DMS79 (cell line): ENCODE results near the gene ADAMTS14.
"Not testable (repeated sequence)": the region's sequence is repeated elsewhere in the genome, so short reads cannot be mapped to it uniquely, and the experiment has no call there.

Experiments used
- DNase-seq: peaks from one replicate; lab custom pipeline; 2025; lab: John Stamatoyannopoulos, UW

The ADAMTS14 gene

GRCh38 chr10:70753841-70754621, 81.7 kb downstream of the ADAMTS14 start:
- DNase-seq: no peak

DNA sequence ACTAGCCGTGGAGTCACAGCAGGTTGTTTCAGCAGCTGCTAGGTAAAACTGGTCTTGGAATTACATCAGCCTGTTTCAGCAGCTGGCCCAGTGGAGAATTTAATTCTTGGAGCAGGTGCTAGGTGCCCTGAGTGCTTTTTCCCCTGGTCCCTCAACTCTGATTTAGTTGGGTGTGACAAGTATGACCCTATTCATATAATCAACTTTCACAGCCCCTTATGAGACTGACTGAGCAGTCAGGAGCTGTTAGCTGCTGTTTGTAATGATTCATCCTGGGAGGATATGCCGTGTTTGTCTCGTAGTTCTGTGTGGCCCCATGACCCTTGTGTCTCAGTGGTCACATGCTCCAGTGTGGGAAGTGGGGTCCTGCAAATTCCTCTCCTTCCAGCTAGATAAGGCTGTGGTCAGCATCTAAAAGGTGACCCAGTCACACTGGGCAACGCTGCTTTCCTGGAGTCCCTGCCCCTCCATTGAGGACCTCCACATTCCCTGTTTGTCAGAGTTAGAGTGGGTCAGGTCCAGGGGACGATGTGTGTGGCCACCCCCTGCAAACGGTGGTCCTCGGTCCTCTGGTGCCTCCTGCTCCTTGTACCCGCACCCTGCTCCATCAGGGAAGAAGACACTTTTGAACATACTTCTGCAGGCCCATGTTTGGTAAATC, 84.5 kb downstream of the ADAMTS14 start:
- no peak for DNase-seq

DNA sequence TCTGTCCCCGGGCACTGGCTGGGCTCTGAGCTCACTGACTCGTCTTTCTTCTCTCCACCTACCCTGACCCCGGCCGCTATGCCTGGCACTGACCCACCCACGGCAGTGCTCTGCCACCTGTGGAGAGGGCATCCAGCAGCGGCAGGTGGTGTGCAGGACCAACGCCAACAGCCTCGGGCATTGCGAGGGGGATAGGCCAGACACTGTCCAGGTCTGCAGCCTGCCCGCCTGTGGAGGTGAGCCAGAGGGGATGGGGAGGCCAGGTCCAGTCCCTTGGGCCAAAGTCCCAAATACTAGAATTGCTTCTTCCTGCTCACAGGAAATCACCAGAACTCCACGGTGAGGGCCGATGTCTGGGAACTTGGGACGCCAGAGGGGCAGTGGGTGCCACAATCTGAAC, 85.5 kb downstream of the ADAMTS14 start:
- DNase-seq: no peak

DNA sequence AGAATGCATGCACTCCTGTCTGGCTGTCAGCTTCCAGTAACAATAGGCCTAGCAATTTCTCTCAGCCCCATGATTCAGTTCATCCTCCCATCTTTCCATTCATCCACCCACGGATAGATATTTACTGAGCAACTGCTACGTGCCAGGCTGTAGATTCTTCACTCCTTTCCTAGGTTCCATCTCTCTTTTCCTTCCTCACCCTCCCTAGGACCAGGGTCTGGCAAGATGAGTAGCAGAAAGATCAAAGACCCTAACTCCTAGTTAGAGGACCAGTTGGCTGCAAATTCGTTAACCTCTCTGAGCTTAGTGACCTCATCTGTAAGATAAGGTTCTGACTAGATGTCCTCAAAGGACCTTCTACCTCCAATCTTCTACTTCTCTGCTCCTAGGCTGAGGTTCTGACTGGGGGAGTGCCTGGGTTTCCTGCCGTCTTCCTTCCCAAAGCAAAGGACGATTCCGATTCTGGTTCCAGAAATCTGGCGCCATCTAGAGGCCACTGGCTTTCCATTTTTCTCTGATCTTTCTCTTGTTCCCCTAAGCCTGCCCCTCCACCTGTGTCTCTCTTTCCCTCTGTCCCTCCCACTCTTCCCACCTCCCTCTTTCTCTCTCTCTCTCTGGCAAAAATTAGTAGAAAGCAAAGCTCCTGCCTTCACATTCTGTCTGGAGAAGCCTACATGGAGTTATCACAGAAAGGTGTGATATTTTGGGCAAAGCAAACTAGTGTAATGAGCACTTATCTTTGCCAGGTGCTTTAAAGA, 86.6 kb downstream of the ADAMTS14 start:
- peak; percentile 8 for DNase-seq

GRCh38 chr10:70759781-70760180, 87.5 kb downstream of the ADAMTS14 start:
- no peak for DNase-seq

DNA sequence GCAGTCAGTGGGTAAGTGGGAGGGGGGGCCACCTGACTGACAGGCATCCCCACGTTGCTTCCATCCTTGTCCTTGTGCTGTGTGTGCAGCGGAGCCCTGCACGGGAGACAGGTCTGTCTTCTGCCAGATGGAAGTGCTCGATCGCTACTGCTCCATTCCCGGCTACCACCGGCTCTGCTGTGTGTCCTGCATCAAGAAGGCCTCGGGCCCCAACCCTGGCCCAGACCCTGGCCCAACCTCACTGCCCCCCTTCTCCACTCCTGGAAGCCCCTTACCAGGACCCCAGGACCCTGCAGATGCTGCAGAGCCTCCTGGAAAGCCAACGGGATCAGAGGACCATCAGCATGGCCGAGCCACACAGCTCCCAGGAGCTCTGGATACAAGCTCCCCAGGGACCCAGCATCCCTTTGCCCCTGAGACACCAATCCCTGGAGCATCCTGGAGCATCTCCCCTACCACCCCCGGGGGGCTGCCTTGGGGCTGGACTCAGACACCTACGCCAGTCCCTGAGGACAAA, 88.0 kb downstream of the ADAMTS14 start:
- DNase-seq: no peak

- no peak for DNase-seq
Measured at GRCh38 chr10:70761031-70761601, 88.8 kb downstream of the ADAMTS14 start.

GRCh38 chr10:70761727-70762350, 89.5 kb downstream of the ADAMTS14 start:
- DNase-seq: no peak

GRCh38 chr10:70762441-70763175, 90.3 kb downstream of the ADAMTS14 start:
- no peak for DNase-seq

GRCh38 chr10:70763567-70763966, 91.3 kb downstream of the ADAMTS14 start:
- DNase-seq: no peak

DNA sequence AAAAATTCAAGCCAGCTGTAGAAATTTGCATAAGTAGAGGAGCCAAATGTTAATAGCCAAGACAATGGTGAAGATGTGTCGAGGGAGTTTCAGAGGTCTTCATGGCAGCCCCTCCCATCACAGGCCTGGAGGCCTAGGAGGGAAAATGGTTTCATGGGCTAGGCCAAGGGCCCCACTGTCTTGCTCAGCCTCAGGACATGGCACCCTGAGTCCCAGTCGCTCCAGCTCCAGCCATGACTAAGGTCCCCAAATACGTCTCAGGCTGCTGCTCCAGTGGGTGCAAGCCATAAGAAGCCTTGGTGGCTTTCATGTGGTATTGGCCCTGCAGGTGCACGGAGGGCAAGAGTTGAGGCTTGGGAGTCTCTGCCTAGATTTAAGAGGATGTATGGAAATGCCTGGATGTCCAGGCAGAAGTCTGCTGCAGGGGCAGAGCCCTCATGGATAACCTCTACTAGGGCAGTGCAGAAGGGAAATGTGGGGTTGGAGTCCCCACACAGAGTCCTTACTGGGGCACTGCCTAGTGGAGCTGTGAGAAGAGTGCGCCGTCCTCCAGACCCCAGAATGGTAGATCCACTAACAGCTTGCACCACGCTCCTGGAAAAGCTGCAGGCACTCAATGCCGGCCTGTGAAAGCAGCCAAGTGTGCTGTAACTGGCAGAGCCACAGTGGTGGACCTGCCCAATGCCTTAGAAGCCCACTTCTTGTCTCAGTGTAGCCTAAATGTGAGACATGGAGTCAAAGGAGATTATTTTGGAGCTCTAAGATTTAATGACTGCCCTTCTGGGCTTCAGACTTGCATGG, 93.7 kb downstream of the ADAMTS14 start:
- no peak for DNase-seq

DNA sequence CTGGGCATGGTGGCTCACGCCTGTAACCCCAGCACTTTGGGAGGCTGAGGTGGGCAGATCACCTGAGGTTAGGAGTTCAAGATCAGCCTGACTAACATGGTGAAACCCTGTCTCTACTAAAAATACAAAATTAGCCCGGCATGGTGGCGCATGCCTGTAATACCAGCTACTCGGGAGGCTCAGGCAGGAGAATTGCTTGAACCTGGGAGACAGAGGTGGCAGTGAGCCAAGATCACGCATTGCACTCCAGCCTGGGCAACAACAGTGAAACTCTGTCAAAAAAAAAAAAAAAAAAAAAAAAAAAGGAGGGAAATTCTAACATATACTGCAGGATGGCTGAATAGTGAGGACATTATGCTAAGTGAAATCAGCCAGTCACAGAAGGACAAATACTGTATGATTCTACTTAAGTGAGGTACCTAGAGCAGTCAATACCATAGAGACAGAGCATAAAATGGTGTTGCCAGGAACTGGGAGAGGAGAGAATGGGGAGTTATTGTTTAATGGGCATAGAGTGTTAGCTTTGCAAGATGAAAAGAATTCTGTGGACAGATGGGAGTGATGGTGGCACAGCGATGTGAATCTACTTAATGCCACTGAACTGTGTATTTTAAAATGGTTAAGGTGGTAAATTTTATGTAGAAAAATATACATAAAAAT, 95.8 kb downstream of the ADAMTS14 start:
- not testable (repeated sequence) for DNase-seq

DNA sequence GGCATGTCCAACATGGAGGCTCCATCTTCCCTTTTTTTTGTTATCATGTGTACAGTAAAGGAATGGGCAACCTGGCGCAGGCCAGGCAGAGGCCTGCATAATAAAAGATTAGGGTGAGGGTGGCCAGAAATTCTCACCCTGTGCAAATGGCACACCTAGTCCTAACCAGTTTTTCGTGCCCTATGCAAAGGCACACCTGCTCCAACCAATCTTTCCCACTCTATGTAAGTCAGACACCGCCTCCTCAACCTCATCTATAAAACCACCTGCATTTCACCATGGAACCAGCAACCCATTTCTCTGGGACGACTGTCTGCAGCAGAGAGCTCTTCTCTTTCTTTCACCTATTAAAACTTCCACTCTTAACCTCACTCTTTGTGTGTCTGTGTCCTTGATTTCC, 96.8 kb downstream of the ADAMTS14 start:
- no peak for DNase-seq

DNA sequence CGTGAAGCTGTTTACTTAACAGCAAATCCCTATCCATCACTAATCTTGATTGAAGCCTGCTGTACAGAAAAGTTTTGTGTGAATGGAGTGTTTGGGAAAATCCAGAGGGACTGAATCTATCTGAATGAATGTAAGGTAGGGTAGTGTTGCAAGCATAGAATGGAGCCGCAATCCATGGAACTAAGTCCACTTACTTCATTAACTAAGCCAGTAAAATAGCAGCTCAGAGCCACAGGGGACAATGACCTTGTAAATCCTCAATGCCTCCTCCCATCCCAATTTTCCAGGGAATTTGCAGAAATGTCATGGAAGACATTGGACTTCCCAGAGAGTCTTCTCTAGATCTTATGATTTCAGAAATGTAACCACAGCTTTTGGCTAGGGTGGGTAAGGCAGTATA, 97.7 kb downstream of the ADAMTS14 start:
- DNase-seq: no peak

DNA sequence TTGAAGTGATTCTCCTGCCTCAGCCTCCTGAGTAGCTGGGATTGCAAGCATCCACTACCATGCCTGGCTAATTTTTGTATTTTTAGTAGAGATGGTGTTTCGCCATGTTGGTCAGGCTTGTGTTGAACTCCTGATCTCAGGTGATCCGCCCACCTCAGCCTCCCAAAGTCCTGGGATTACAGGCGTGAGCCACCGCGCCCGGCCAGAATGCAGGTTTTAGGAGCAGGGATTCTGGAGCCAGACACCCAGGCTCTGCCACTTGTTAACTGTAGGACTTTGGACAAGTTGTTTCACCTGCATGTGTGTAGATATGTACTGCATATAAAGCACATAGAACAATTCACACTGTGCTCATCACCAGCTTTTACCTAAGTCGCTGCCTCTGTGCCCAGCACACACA, 98.2 kb downstream of the ADAMTS14 start:
- DNase-seq: not testable (repeated sequence)

DNA sequence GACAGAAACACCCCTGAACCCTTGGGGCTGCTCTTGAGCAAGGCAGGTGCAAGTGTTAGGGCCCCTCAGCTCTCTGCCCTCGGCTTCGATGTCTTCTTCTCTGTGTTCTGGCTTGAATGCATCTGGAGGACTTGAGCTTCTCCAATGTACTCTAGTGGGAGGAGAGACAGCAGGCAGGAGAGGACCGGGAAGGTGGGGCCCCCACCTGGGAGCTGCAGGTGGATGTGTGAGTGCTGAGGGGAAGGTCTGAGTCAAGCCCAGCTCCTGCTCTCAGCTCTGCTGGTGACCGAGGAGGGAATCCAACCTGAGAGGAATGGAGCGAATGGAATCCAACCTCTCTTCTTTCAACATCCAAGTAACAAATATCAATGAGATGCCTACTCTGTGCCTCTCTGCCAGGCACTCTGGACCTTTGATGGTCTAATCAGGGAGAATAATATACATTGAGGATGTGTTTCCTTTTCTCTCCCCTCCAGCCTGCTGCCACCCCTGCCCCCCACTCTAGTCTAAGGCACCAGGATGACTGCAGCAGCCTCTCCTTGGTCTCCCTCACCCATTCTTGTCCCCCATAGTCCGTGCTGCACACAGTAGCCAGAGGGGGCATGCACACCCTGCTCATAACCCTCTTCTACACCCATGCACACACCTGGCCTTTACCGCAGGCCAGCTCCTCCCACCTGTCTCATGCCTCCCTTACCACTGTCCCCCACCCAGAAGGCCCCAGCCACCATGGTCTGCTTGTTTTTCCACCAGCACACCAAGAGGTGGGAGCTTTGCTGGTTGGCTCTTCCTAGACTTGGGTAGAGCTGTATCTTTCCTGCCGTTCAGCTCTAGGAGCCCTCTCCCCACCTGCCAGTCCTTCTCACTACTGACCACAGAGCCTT, 99.2 kb downstream of the ADAMTS14 start:
- DNase-seq: no peak

DNA sequence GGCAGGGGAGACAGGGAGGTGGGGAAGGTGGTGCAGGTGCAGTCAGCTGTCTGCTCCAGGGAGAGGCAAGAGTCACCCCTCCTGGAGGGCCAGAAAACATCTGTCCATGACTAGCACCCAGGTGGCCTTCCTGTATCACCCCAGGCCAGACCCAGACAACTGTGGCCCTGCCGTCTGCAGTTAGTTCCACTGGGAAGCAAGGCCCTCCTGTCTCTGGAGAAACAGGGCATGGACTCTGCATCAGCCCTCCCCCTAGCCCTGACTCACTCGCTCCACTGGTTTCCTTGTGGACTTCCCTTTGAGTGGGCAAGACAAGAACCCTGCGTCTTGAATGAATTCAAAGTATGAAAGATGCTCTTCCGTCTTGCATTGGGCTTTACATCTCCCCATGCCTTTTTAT, 100.3 kb downstream of the ADAMTS14 start:
- DNase-seq: no peak

DNA sequence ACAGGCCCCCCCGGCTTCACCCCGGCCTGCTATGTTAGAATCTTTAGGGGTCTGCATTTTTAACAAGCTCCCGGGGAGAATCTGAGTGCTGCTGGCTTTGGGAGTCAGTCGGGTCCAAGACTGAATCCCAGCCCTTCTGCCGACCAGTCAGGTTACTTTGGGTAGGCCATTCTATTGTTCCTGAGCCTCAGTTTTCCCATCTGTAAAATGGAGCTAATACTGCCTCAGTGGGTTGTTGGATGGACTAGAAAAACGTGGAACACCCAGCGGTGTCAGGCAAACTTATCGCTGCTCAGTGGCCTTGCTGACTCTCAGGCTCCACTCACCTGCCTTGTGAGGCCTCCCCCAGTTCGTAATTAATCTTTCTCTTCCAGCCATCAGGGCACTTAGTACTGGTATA, 101.2 kb downstream of the ADAMTS14 start:
- DNase-seq: no peak
